Measurements from ENCODE around the gene MYO5B. TPM values are rescaled to one million over a fixed set of nuclear protein-coding genes. Genes with fewer than 3 reads are reported as not detected.

Gene MYO5B
- total and polyA plus RNA-seq, 8 donors, result 9.0 to 25.5 (median 12.1) TPM

DNA sequence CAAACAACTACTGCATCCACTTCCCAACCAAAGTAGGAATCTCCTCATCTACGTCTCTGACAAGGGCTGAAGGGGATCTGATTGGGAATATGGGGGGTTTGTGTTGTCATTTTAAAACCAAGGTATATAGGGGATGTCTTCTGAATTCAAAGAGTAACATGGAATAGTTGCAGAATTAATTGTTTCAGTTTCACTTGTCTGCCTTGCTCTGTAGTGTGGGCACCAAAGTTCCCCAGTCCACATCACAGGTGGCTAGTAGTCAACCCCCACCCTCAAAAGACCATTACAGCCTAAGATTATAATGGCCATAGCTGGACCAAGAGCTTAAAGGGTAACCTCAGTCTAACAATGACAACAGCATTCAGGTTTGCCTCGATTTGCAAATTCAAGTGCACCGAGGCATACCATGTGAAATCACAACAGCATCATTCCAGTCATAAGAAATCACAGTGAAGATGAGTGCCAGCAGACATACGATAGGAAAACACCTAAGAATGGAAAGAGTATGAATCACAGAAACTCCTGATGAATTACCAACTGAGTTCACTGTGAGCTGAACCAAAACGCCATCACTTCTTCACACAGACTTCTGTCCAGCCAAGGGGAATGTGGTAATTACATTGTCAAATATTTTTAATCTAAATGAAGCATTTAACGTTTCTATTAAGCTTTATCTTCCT lies 52.4 kb downstream of the MYO5B start:
- H3K4me1 ChIP-seq, result peaks cover 0 to 6% of the 10 kb centered on the region in 2 donors
- no peaks in the 10 kb centered on the region for H3K9me3 ChIP-seq
- DNase-seq, result no peak
- no peaks in the 10 kb centered on the region for H3K27me3 ChIP-seq
- no peak overlapping the region for H3K4me3 ChIP-seq
- no peaks in the 10 kb centered on the region for H3K36me3 ChIP-seq
- intact Hi-C loops (cut with DNase I), result no loop called here
- TF ChIP-seq, protein P1, sequence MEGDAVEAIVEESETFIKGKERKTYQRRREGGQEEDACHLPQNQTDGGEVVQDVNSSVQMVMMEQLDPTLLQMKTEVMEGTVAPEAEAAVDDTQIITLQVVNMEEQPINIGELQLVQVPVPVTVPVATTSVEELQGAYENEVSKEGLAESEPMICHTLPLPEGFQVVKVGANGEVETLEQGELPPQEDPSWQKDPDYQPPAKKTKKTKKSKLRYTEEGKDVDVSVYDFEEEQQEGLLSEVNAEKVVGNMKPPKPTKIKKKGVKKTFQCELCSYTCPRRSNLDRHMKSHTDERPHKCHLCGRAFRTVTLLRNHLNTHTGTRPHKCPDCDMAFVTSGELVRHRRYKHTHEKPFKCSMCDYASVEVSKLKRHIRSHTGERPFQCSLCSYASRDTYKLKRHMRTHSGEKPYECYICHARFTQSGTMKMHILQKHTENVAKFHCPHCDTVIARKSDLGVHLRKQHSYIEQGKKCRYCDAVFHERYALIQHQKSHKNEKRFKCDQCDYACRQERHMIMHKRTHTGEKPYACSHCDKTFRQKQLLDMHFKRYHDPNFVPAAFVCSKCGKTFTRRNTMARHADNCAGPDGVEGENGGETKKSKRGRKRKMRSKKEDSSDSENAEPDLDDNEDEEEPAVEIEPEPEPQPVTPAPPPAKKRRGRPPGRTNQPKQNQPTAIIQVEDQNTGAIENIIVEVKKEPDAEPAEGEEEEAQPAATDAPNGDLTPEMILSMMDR (IDR thresholded peaks at IDR 0.05), result no peak
- ATAC-seq, result no peak
- H3K27ac ChIP-seq, result no peak overlapping the region

DNA sequence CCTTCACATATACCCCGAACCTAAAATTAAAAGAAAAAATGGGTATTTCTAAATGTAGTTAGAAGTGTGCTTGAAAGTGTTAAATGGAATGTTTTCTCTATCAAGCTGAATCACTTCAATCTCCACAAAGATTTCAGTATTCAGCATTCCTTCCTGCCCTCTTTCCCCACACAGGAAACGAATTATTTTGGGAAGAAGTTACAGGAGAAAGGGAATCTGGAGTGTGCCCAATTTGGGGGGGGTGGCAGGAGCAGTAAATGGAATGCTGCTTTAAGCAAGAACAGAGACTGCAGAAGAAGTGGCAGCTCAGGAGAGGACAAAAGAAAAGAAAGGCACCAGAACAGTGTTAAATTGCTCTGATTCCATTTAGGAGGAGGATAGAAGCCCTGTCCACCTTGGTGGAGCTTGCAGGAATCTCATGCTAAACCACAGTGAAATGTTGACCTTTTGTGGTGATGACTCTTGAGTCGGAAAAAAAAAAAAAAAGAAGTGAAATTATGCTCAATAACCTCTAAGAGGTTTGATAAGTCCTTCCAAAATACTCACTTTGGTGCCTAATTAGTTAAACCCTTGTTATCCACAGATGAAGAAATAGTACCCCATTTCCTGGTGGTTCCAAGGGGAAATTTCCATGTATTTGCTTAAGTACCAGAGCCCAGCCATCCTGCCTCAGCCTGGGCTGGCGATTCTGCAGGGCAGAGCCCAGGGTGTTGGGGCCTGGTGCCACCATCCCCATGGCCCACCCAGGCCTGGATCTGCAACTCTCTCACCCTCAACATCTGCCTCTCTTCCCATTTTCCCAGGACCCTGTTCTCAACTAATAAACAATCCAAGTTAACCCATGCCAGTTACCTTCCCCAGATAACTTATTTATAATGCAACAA lies 56.5 kb downstream of the MYO5B start:
- Histone ChIP-seq H3K4me3 (no peak overlapping the region), H3K36me3 (no peaks in the 10 kb centered on the region), H3K4me1 (peaks cover 0 to 6% of the 10 kb centered on the region in 2 donors), H3K9me3 (no peaks in the 10 kb centered on the region), H3K27me3 (no peaks in the 10 kb centered on the region), H3K27ac (no peak overlapping the region)
- peak; percentile 70 for ATAC-seq
- TF ChIP-seq, protein P1 (IDR thresholded peaks at IDR 0.05), result no peak
- intact Hi-C loops (cut with DNase I), result no loop called here
- DNase-seq, result peak in 1 of 4 donors; percentile 57

DNA sequence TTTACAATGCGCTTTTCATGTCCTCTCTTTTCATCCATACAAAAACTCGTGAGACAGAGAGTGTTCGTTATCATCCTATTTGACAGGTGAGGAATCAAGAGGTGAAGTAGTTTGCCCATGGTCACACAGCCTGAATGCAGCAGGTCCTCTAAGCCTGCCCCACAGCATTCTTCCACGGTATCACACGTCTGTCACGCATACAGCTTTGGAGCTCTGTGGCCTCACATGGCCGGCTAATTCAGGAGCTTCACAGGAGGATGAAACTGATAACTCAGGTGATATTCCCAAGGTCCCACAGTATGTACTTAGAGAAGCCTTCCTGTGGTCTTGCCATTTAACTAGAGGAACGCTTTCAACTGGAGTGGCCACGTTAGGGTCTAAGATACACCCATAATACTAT lies 59.0 kb downstream of the MYO5B start:
- DNase-seq, result no peak
- Histone ChIP-seq H3K27ac (no peak overlapping the region), H3K4me3 (no peak overlapping the region), H3K4me1 (peaks cover 0 to 6% of the 10 kb centered on the region in 2 donors), H3K27me3 (peaks cover 0 to 6% of the 10 kb centered on the region in 2 donors), H3K9me3 (no peaks in the 10 kb centered on the region), H3K36me3 (no peaks in the 10 kb centered on the region)
- intact Hi-C loops (cut with DNase I), result no loop called here
- ATAC-seq, result no peak
- TF ChIP-seq, protein P1 (IDR thresholded peaks at IDR 0.05), result no peak

DNA sequence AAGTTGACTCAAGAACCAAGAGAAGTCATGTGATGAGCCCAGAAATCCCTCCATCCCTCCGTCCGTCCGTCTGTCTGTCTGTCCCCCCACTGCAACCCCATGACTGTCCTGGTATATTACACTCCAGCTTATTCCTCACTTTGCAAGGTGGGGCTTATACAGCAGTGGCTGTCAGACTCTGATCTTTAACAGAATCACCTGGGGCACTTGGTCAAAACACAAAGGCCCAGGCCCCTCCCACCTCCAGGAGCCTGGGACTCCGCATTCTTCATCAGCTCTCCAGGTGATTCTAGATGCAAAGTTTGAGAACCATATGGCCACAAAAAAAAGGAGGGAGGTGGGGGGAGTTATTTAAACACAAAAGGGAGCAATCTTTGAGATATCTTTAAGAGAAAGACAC lies 61.4 kb downstream of the MYO5B start:
- TF ChIP-seq, protein P1 (IDR thresholded peaks at IDR 0.05), result no peak
- DNase-seq (no peak), ATAC-seq (no peak)
- H3K9me3 ChIP-seq, result no peaks in the 10 kb centered on the region
- H3K4me3 ChIP-seq, result no peak overlapping the region
- peaks cover 0 to 11% of the 10 kb centered on the region in 2 donors for H3K27me3 ChIP-seq
- peaks cover 0 to 5% of the 10 kb centered on the region in 2 donors for H3K4me1 ChIP-seq
- no peaks in the 10 kb centered on the region for H3K36me3 ChIP-seq
- intact Hi-C loops (cut with DNase I), result no loop called here
- no peak overlapping the region for H3K27ac ChIP-seq

DNA sequence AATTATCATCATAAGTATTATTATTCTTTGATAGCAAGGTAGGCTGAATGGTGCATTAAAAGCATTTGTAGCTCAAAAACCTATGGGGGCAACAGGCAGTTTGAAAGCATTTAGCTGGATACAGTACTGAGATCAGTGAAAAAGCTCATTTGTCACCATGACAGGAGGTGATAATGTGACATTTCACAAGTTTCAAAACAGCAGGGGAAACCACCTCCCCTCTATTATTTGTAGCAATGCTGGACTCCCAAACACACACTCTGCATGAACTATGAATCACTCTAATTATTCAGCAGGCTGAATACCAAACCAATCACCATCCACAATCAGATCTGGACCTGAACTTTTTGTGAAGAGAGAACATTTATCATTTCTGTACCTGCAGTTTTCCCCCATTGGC lies 63.4 kb downstream of the MYO5B start:
- peaks cover 0 to 15% of the 10 kb centered on the region in 2 donors for H3K27me3 ChIP-seq
- H3K4me1 ChIP-seq, result no peaks in the 10 kb centered on the region
- intact Hi-C loops (cut with DNase I), result no loop called here

More for the DNA sequence above, 63.4 kb downstream of the MYO5B start:
- ATAC-seq (no peak), DNase-seq (no peak)
- no peak overlapping the region for H3K27ac ChIP-seq
- TF ChIP-seq, protein P1 (IDR thresholded peaks at IDR 0.05), result no peak
- H3K4me3 ChIP-seq, result no peak overlapping the region
- H3K9me3 ChIP-seq, result no peaks in the 10 kb centered on the region
- no peaks in the 10 kb centered on the region for H3K36me3 ChIP-seq
